HG02852 (cell line): ENCODE results near the gene ETDC.
"Not testable (repeated sequence)": the region's sequence is repeated elsewhere in the genome, so short reads cannot be mapped to it uniquely, and the experiment has no call there.

Experiments used
- ATAC-seq: cut with Tn5 transposase; IDR thresholded peaks from one replicate; pipeline ENCODE4 v1.9.1; 2021; ENCODE audit warnings: mild to moderate bottlenecking, moderate library complexity; ENCODE audit not compliant: unreplicated experiment

Gene ETDC

GRCh38 chrX:135309430-135309923 is at the start of gene ETDC:
Gene ETDC (plus strand): TSS chrX:135309480. CDS start chrX:135309480, 0 bp downstream.
- no peak for ATAC-seq

- ATAC-seq: not testable (repeated sequence)
Observed at GRCh38 chrX:135260976-135261375, 48.3 kb upstream of the ETDC start.

- ATAC-seq: not testable (repeated sequence)
Observed at GRCh38 chrX:135263376-135263775, 45.9 kb upstream of the ETDC start.

- ATAC-seq: no peak
Observed at GRCh38 chrX:135264206-135264605, 45.1 kb upstream of the ETDC start.

- no peak for ATAC-seq
Observed at GRCh38 chrX:135273162-135273561, 36.1 kb upstream of the ETDC start.

- ATAC-seq: no peak
Observed at GRCh38 chrX:135275973-135276372, 33.3 kb upstream of the ETDC start.

- no peak for ATAC-seq
Observed at GRCh38 chrX:135287266-135287823, 21.9 kb upstream of the ETDC start.

- ATAC-seq: peak; percentile 98
Observed at GRCh38 chrX:135295238-135295943, 13.9 kb upstream of the ETDC start.

GRCh38 chrX:135295944-135296305 is 13.4 kb upstream of the ETDC start:
- ATAC-seq: peak; percentile 57

- ATAC-seq: no peak
Observed at GRCh38 chrX:135302269-135302873, 6.9 kb upstream of the ETDC start.

GRCh38 chrX:135304741-135305140 is 4.5 kb upstream of the ETDC start:
- no peak for ATAC-seq

GRCh38 chrX:135307171-135307570 is 2.1 kb upstream of the ETDC start:
- ATAC-seq: no peak

GRCh38 chrX:135308345-135308855 is 880 bp upstream of the ETDC start:
- no peak for ATAC-seq

- no peak for ATAC-seq
Observed at GRCh38 chrX:135315864-135316263, 6.6 kb downstream of the ETDC start.

GRCh38 chrX:135324463-135324862 is 15.2 kb downstream of the ETDC start:
- ATAC-seq: no peak

- not testable (repeated sequence) for ATAC-seq
Observed at GRCh38 chrX:135325036-135325818, 15.9 kb downstream of the ETDC start.

GRCh38 chrX:135327299-135327698 is 18.0 kb downstream of the ETDC start:
- ATAC-seq: no peak

- no peak for ATAC-seq
Observed at GRCh38 chrX:135328421-135329005, 19.2 kb downstream of the ETDC start.

- no peak for ATAC-seq
Observed at GRCh38 chrX:135330706-135331105, 21.4 kb downstream of the ETDC start.

- no peak for ATAC-seq
Observed at GRCh38 chrX:135331525-135331924, 22.2 kb downstream of the ETDC start.

GRCh38 chrX:135340831-135341230 is 31.6 kb downstream of the ETDC start:
- ATAC-seq: no peak
